ENCODE data around the gene PPP1R1B. TPM values are rescaled to one million over a fixed set of nuclear protein-coding genes. Genes with fewer than 3 reads are reported as not detected.

PPP1R1B gene
- total and polyA plus RNA-seq, 7 donors = 4.2 to 280 (median 12.1) TPM

DNA sequence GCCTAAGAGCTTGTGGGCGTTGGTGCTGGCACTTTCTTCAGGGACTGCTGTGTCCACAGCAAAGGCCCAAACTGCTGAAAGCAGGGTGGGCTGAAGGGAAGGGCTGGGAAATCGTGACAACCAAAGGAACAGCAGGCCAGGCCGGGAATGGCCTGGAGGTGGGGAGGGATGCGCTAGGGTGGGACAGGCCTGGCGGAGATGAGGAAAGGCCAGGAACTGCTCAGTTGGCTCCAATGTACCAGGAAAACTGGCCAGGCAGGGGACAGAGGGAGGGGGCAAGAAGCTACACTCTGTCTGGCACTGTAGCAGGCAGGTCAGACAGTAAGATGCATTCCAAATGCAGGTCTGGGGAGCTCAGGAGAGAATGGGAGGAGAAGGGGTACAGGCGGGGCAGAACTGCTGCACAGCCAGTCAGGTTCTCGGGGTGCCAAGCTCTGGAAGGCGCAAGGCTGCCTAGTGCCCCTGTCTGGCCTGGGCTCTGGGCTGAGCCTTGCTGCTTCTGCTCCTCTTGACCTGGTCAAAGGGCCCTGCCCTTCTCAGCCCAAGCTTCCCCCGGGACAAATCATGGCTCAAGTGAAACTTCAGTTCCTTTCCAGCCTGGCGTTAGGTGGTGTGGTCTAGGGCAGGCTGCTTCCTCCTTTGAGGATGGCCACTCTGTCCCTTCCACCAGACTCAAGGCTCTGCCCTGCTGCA is 48.8 kb downstream of the PPP1R1B start:
- intact Hi-C loops (cut with DNase I) = no loop called here
- no peak overlapping the region for H3K27ac ChIP-seq
- H3K9me3 ChIP-seq = no peaks in the 10 kb centered on the region
- TF ChIP-seq, protein P1, sequence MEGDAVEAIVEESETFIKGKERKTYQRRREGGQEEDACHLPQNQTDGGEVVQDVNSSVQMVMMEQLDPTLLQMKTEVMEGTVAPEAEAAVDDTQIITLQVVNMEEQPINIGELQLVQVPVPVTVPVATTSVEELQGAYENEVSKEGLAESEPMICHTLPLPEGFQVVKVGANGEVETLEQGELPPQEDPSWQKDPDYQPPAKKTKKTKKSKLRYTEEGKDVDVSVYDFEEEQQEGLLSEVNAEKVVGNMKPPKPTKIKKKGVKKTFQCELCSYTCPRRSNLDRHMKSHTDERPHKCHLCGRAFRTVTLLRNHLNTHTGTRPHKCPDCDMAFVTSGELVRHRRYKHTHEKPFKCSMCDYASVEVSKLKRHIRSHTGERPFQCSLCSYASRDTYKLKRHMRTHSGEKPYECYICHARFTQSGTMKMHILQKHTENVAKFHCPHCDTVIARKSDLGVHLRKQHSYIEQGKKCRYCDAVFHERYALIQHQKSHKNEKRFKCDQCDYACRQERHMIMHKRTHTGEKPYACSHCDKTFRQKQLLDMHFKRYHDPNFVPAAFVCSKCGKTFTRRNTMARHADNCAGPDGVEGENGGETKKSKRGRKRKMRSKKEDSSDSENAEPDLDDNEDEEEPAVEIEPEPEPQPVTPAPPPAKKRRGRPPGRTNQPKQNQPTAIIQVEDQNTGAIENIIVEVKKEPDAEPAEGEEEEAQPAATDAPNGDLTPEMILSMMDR (IDR thresholded peaks at IDR 0.05) = no peak
- TF ChIP-seq POLR2A (IDR thresholded peaks at IDR 0.05) (no peak), EP300 (IDR thresholded peaks at IDR 0.05) (no peak)
- peaks cover 0 to 8% (median 0%) of the 10 kb centered on the region in 4 donors for H3K36me3 ChIP-seq
- no peak overlapping the region for H3K4me3 ChIP-seq
- peaks cover 0 to 6% (median 0%) of the 10 kb centered on the region in 4 donors for H3K4me1 ChIP-seq
- 38 to 71% methylated on average over 10 of the region's 10 CpGs for WGBS, 2 donors
- peaks cover 11 to 20% (median 17%) of the 10 kb centered on the region in 3 donors for H3K27me3 ChIP-seq
- no peak for DNase-seq

DNA sequence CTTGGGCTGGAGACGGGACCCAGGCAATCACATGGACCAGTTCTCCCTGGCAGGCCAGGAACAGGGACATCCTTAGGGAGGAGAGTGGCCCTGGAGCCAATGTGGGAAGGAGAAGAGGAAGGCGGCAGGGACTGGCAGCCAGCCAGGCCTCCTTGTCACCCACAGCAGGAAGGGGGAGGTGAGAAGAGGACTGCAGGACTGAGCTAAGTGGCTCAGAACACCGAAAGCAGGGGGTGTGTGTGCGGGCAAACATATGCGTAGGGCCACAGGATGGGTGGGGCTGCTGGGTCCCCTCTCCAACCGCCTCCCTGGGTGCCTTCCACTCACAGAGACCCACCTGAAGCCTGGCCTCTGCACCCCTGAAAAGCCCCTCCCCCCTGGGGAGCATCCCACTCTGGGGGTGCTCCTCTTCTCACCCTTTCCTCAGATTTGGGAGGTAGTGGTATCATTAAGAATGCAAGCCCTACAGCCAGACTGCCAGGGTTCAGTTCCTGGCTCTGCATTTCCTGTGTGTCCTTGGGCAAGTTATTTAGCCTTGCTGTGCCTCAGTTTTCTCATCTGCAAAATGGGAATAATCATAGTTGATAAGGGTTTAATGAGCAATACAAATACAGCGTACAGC is 49.6 kb downstream of the PPP1R1B start:
- Histone ChIP-seq H3K4me1 (peaks cover 0 to 6% (median 0%) of the 10 kb centered on the region in 4 donors), H3K36me3 (peaks cover 0 to 16% (median 0%) of the 10 kb centered on the region in 4 donors), H3K27ac (no peak overlapping the region), H3K27me3 (peaks cover 6 to 12% (median 9%) of the 10 kb centered on the region in 3 donors), H3K9me3 (no peaks in the 10 kb centered on the region), H3K4me3 (no peak overlapping the region)
- intact Hi-C loops (cut with DNase I) = no loop called here
- WGBS, 2 donors = 21 to 34% methylated on average over 7 of the region's 7 CpGs
- no peak for DNase-seq
- TF ChIP-seq POLR2A (IDR thresholded peaks at IDR 0.05) (no peak), EP300 (IDR thresholded peaks at IDR 0.05) (no peak), POLR2AphosphoS5 (IDR thresholded peaks at IDR 0.05) (no peak)
- TF ChIP-seq, protein P1 (IDR thresholded peaks at IDR 0.05) = no peak

DNA sequence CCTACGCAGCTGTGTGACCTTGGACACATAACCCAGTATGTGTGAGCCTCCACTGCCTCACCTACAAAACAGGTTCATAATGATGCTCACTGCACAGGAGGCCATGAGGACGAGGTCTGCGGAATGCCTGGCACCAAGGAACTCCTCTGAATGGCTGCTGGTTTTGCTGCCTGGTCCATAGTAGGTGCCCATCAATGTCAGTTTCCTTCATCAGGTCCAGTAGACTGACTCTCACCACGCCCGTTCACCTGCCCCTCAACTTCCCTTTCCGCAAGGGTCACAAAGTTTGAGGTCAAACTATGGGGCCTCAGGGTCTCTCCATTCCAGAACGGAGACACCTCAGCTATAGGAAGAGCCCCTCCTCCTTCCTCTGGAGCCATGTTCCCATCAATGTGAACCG is 50.3 kb downstream of the PPP1R1B start:
- DNase-seq = no peak
- no peak overlapping the region for H3K4me3 ChIP-seq
- peaks cover 0 to 17% (median 0%) of the 10 kb centered on the region in 4 donors for H3K36me3 ChIP-seq
- peaks cover 0 to 4% (median 1%) of the 10 kb centered on the region in 3 donors for H3K27me3 ChIP-seq
- TF ChIP-seq, protein P1 (IDR thresholded peaks at IDR 0.05) = no peak
- TF ChIP-seq EP300 (IDR thresholded peaks at IDR 0.05) (no peak), POLR2A (IDR thresholded peaks at IDR 0.05) (no peak), POLR2AphosphoS5 (IDR thresholded peaks at IDR 0.05) (no peak)
- WGBS, 2 donors = 72 to 83% methylated on average over 8 of the region's 8 CpGs
- no peaks in the 10 kb centered on the region for H3K9me3 ChIP-seq
- peaks cover 0 to 6% (median 0%) of the 10 kb centered on the region in 4 donors for H3K4me1 ChIP-seq
- H3K27ac ChIP-seq = peak overlapping the region in 1 of 4 donors; percentile 64
- intact Hi-C loops (cut with DNase I) = no loop called here

DNA sequence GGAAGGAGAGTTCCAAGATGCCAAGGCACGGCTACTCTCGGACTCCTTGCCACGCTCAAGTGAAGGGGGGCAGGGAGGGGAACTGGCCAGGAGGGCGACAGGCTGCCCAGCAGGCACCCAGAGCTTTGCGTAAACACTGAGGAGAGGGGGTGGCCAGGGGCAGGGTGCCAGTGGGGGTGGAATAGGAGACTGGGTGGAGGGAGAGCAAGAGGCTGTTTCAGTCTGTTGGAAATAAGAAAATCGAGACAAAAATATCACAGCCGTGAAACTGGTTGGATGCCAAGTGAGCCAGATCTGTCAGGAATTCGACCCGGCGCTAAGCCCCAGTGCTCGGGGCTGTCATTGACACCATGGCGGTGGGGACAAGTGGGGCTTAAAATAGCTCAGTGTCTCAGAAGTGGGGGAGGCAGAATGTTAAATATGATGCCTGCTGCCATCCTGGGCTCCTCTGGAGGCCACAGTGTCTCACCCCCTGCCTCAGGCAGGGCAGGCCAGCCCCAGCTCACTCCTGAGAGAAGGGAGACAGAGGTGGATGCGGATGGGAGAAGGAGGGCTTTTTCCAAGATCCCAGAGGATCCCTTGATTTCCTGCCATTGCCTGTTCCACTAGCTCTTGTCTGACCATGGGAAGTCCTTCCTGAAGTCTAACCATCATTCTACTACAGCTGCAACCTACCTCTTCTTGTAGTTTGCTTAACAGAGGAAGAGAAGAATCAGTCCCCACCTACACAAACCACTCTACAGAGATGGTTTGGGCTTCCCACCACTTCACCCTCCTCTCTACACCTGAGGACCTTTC is 51.0 kb downstream of the PPP1R1B start:
- H3K4me1 ChIP-seq = peaks cover 0 to 6% (median 0%) of the 10 kb centered on the region in 4 donors
- intact Hi-C loops (cut with DNase I) = no loop called here
- TF ChIP-seq EP300 (IDR thresholded peaks at IDR 0.05) = no peak
- H3K27me3 ChIP-seq = no peaks in the 10 kb centered on the region
- peak; percentile 77 for DNase-seq
- no peak overlapping the region for H3K4me3 ChIP-seq
- H3K9me3 ChIP-seq = no peaks in the 10 kb centered on the region
- whole genome bisulfite sequencing, 2 donors = 70% methylated on average over 13 of the region's 13 CpGs
- H3K27ac ChIP-seq = peak overlapping the region in 2 of 4 donors; percentile 31 to 64
- H3K36me3 ChIP-seq = peaks cover 0 to 22% (median 0%) of the 10 kb centered on the region in 4 donors

Data from sigmoid colon (tissue), 7 donors.